GM19324 (cell line): Measurements from ENCODE around the gene PJA1.
A peak's percentile ranks its signal among the peaks of the same experiment; 100 is the strongest.

Experiments used
- ATAC-seq: cut with Tn5 transposase; IDR thresholded peaks from one replicate; pipeline ENCODE4 v1.9.1; 2021; ENCODE audit warnings: mild to moderate bottlenecking, moderate library complexity; ENCODE audit not compliant: unreplicated experiment, low FRiP score

Gene PJA1

GRCh38 chrX:69173906-69174305, 8.7 kb upstream of the PJA1 start:
- ATAC-seq: no peak

DNA sequence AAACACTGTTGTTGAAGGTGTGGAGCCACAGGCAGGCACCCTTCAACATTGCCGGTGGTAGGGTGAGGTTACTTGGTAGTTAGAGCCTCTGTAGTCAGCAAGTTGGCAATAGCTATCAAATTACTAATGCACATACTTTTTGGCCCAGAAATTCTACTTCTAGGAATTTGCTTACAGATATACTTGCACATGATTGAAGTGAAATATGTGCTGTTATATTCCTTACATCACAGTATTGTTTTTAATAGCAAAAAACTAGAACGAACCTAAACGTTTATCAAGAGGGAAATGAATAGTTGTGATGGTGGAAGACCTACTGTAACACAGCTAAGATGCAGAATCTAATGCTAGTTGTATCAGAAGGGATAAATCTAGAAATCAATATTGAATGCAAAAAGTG, 7.7 kb upstream of the PJA1 start:
- ATAC-seq: no peak

GRCh38 chrX:69170319-69170718, 5.1 kb upstream of the PJA1 start:
- no peak for ATAC-seq

DNA sequence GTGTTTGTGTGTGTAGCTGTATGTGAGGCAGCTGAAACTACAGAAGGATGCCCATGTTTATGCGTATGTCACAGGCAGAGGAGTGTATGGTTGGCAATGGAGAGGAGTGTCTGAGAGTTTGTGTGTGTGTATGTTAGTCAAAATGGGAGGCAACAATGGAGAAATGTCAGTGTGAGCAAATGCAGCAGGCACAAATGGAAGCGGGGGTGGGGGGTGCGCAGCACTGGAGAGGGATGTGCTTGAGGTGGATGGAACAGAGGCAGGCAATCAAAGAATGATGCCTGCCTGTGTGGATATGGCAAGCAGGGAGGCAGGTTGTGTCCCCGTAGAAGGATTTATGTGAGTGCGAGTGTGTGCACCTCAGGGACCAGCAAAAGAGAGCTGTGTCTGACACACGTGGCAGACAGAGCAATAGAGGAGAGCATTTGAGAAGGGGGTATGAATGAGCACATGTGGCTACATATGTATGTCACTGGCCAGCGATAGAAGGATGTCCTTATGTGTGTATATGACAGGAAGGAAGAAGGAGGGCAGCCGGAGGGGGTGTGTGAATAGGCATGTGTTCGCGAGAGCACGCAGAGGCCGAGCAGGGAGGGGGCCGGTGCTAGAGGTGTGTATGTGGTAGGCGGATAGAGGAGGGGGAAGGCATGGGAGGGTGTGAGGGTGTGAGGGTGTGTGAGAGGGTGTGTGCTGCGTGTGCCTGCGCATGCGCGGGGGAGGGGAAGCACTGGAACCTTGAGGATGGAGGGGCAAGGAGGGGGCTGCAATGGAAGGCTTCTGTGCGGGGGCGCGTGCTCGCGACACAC, 1.1 kb downstream of the PJA1 start:
- no peak for ATAC-seq

GRCh38 chrX:69162361-69162865, 2.8 kb downstream of the PJA1 start:
- no peak for ATAC-seq

DNA sequence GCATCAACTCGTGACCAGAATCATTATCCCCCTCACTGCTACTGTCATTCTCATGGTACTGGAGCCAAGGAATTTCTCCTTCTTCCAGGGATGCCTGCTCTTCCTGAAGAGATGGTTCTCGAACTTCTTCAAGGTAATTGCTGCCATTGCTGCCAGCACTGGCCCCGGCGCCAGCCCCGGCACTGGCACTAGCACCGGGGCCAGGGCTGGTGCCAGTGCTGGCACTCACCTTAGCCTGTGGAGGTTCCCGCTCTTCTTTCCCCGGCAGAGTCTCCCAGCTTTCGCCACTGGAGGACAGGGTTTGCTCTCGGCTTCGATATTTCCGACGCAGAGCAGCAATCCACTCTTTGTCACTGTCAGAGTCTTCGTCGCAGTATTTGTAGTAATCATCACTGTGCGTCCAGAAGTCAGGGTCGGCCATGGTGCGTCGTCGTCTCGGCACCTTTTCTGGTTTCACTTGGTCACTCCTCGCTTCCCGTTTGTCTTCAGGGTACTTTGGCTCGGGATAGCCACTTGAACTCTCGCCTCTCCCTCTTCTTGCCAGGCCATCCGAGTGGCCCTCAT, 3.4 kb downstream of the PJA1 start:
- no peak for ATAC-seq

- no peak for ATAC-seq
Observed at GRCh38 chrX:69161371-69161770, 3.9 kb downstream of the PJA1 start.

GRCh38 chrX:69158166-69158980, 6.9 kb downstream of the PJA1 start:
- peak; percentile 87 for ATAC-seq

DNA sequence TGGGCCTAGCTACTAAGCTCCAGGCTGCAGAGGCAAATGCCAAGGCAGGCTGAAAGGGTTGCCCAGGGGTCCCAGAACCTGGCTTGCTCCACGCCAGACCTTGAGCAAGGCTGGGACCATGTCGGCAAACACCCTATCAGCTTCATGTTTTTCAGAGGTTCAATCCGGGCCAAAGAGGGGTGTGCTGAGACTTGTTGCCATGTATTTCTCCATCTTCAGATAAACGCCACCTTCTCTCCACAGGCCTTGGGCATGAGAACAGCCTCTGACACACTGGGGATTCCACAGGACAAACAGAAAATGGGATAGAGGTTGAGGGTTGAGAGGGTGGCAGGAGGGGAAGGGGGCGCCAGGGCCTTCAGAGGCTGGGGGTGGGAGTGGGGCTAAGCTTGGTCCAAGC, 8.6 kb downstream of the PJA1 start:
- ATAC-seq: no peak

DNA sequence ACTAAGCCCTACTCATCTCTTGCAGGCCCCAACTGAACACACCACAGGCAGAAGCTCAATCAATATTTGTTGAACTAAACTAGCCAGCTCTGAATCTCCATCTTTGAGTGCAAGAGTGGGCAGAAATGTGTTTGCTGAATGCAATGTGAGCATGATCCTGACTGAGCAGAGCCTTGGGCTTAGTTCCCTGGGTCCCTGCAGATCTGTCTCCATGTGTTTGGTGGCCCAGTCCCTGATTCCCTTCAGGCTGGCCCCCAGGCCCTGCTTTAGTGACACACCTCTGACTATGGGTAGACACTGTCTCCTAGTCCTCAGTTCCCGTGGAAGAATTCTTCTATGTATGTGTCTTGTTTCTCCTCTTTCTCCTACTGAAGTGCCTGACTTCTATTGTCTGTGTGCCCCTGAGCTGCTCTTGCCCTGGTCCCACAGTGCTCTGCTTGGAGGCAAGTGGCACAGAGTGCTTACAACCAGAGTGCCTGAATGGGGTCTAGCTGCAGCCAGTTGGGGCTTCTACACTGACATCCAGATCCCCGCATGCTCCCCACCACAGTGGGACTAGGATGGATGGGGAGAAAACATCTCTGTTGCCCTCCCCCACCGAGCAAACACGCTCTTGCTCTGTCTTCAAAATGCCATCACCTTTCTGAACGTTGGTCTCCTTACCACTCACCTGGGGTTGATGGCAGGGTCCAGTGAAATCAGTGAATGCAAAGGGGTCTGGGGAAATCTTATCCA, 9.3 kb downstream of the PJA1 start:
- ATAC-seq: no peak

GRCh38 chrX:69154051-69154450, 11.2 kb downstream of the PJA1 start:
- ATAC-seq: no peak

GRCh38 chrX:69153060-69153730, 12.1 kb downstream of the PJA1 start:
- no peak for ATAC-seq

DNA sequence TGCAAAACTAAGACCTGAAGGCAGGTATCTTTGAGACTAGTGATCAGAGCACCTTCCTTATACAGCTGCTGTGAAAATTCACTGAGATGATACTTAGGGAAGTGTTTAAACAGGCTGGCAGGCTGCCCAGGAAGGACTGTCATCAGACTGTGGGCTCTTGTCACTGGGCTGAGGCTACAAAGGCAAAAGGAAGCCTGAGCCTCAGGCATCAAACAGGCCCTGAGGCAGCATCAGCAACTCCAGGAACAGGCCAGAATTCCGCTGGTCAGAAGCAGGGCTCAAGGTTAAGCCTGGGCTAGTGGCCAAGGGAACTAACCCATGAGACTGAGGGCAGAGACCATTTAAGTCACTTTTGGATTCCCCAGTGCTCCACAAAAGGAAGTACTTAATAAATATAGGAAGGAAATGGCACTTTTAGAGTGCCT, 12.8 kb downstream of the PJA1 start:
- ATAC-seq: no peak

GRCh38 chrX:69151866-69152284, 13.4 kb downstream of the PJA1 start:
- no peak for ATAC-seq

GRCh38 chrX:69150281-69150960, 14.8 kb downstream of the PJA1 start:
- ATAC-seq: no peak

DNA sequence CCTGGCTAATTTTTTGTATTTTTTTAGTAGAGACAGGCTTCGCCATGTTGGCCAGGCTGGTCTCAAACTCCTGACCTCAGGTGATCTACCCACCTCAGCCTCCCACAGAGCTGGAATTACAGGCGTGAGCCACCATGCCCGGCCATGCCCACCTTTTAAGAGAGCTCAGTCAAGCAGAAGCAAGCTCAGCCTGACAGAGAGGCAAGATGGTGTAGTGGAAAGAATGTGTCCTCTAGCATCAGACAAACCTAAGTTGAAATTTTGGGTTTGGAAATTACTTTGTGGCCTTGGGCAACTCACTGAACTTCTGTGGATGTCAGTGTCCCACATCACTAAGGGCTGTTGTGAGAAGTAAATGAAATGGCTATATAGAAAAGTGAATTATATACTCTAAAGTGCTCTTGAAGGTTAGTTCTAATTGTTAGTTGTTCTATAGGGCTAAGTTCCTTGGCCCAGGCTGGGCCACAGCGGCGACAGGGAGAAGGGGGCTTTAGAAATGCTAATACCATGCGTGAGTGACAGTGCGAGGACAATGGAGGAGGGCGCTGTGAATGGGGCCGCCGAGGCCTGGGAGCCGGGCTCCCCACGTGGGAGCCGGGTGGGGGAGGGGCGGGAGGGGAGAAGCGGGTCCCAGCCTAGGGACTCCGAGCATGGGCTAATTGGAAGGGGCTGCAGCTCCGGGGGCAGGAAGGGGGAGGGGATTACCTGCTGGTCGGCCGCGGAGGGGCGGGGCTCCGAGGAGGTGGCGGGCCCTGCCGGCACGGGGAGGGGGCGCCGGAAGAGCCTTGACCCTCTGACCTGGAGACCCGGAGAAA, 15.6 kb downstream of the PJA1 start:
- ATAC-seq: no peak

GRCh38 chrX:69148946-69149345, 16.3 kb downstream of the PJA1 start:
- ATAC-seq: no peak

- ATAC-seq: no peak
Observed at GRCh38 chrX:69146739-69147138, 18.5 kb downstream of the PJA1 start.

- no peak for ATAC-seq
Observed at GRCh38 chrX:69145714-69146113, 19.5 kb downstream of the PJA1 start.
